Superior temporal gyrus (tissue), 1 donor: ENCODE measurements around the gene PCDHGC5.

ENCODE experiments used
- DNase-seq: peaks from one replicate; pipeline ENCODE4 v3.0.0-alpha.2; 2016; ENCODE audit errors: extremely low spot score

Gene PCDHGC5

GRCh38 chr5:141512911-141513626, 24.2 kb downstream of the PCDHGC5 start:
- no peak for DNase-seq

GRCh38 chr5:141513627-141514329, 24.9 kb downstream of the PCDHGC5 start:
- DNase-seq, result no peak

GRCh38 chr5:141514330-141515133, 25.7 kb downstream of the PCDHGC5 start:
- DNase-seq, result no peak

- DNase-seq, result no peak
These were observed 26.3 kb downstream of the PCDHGC5 start for GRCh38 chr5:141515141-141515540.

- DNase-seq, result no peak
These were observed 27.2 kb downstream of the PCDHGC5 start for GRCh38 chr5:141515946-141516671.

GRCh38 chr5:141516672-141517025, 27.8 kb downstream of the PCDHGC5 start:
- DNase-seq, result no peak

- no peak for DNase-seq
These were observed 28.4 kb downstream of the PCDHGC5 start for GRCh38 chr5:141517312-141517711.

GRCh38 chr5:141517880-141518617, 29.2 kb downstream of the PCDHGC5 start:
- no peak for DNase-seq

GRCh38 chr5:141518618-141519015, 29.7 kb downstream of the PCDHGC5 start:
- DNase-seq, result no peak

- DNase-seq, result no peak
These were observed 31.0 kb downstream of the PCDHGC5 start for GRCh38 chr5:141519605-141520565.

- DNase-seq, result peak; percentile 94
These were observed 32.4 kb downstream of the PCDHGC5 start for GRCh38 chr5:141521244-141521781.

GRCh38 chr5:141522301-141522700, 33.4 kb downstream of the PCDHGC5 start:
- no peak for DNase-seq

GRCh38 chr5:141523991-141524390, 35.1 kb downstream of the PCDHGC5 start:
- DNase-seq, result peak; percentile 15

- peak; percentile 94 for DNase-seq
These were observed 36.0 kb downstream of the PCDHGC5 start for GRCh38 chr5:141524604-141525597.

GRCh38 chr5:141525653-141526052, 36.8 kb downstream of the PCDHGC5 start:
- DNase-seq, result no peak

GRCh38 chr5:141527426-141527825, 38.5 kb downstream of the PCDHGC5 start:
- no peak for DNase-seq

GRCh38 chr5:141528291-141528984, 39.6 kb downstream of the PCDHGC5 start:
- no peak for DNase-seq

- no peak for DNase-seq
These were observed 40.1 kb downstream of the PCDHGC5 start for GRCh38 chr5:141529002-141529401.
